ENCODE measurements around the gene FOXC2. TPM values are rescaled to one million over a fixed set of nuclear protein-coding genes. Genes with fewer than 3 reads are reported as not detected.

Gene FOXC2
- total RNA-seq, 1 experiment from 2014 or later: 14.9 TPM

DNA sequence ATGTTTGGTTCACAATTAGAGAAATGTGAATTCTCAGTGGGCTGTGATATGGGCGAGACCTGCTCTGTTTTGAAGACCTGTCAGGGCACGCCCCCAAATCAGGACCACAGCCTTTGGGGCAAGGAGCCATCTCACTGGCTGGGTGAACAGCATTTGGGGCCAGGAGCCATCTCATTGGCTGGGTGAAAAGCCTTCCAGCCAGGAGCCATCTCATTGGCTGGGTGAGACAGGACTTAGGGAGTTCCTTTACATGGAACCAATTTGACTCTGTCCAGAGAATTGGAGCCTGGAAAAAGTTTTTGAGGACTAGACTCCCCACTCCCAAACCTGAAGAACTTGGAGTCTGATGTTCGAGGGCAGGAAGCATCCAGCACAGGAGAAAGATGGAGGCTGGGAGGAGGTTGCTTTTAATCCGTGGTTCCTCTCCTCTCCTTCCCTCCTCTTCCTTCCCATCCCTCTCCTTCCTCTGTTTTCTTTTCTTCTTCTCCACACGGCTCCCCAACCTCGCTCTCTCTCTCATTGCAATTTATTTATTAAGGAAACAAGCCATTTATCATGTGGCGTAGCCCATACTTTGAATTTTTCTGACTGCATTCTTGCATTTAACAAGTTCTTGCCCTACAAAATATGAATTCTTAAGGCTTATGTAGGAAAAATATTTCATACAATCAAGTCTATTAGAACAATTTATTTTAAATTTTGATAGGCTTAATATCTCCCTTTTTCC lies 31.4 kb downstream of the FOXC2 start:
- POLR2A ChIA-PET: no interaction called here
- H3K4me3 ChIP-seq (ENCODE audit: low read depth in 2 of 2, low read length in 2 of 2): no peak overlapping the region
- CTCF ChIA-PET: no interaction called here
- no peaks in the 10 kb centered on the region for H3K9me3 ChIP-seq (ENCODE audit: control insufficient read depth, insufficient read depth, low read depth, low read length)
- H3K4me1 ChIP-seq (ENCODE audit: control insufficient read depth, insufficient read depth, low read length): no peaks in the 10 kb centered on the region
- DNase-seq (ENCODE audit: low read depth, low spot score) (no peak), ATAC-seq (no peak)
- TF ChIP-seq SIN3A (IDR thresholded peaks at IDR 0.05; ENCODE audit: borderline replicate concordance, insufficient read depth, low read depth, low read length) (no peak), POLR2AphosphoS5 (IDR thresholded peaks at IDR 0.05; ENCODE audit: low read depth, low read length) (no peak), TCF7L2 (IDR thresholded peaks at IDR 0.05; ENCODE audit: low read depth, low read length) (no peak)
- TF ChIP-seq, protein P1, sequence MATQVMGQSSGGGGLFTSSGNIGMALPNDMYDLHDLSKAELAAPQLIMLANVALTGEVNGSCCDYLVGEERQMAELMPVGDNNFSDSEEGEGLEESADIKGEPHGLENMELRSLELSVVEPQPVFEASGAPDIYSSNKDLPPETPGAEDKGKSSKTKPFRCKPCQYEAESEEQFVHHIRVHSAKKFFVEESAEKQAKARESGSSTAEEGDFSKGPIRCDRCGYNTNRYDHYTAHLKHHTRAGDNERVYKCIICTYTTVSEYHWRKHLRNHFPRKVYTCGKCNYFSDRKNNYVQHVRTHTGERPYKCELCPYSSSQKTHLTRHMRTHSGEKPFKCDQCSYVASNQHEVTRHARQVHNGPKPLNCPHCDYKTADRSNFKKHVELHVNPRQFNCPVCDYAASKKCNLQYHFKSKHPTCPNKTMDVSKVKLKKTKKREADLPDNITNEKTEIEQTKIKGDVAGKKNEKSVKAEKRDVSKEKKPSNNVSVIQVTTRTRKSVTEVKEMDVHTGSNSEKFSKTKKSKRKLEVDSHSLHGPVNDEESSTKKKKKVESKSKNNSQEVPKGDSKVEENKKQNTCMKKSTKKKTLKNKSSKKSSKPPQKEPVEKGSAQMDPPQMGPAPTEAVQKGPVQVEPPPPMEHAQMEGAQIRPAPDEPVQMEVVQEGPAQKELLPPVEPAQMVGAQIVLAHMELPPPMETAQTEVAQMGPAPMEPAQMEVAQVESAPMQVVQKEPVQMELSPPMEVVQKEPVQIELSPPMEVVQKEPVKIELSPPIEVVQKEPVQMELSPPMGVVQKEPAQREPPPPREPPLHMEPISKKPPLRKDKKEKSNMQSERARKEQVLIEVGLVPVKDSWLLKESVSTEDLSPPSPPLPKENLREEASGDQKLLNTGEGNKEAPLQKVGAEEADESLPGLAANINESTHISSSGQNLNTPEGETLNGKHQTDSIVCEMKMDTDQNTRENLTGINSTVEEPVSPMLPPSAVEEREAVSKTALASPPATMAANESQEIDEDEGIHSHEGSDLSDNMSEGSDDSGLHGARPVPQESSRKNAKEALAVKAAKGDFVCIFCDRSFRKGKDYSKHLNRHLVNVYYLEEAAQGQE (IDR thresholded peaks at IDR 0.05; ENCODE audit: insufficient read depth in 1 of 2, low read depth in 2 of 2, low read length in 1 of 2): no peak
- TF ChIP-seq, protein P2, sequence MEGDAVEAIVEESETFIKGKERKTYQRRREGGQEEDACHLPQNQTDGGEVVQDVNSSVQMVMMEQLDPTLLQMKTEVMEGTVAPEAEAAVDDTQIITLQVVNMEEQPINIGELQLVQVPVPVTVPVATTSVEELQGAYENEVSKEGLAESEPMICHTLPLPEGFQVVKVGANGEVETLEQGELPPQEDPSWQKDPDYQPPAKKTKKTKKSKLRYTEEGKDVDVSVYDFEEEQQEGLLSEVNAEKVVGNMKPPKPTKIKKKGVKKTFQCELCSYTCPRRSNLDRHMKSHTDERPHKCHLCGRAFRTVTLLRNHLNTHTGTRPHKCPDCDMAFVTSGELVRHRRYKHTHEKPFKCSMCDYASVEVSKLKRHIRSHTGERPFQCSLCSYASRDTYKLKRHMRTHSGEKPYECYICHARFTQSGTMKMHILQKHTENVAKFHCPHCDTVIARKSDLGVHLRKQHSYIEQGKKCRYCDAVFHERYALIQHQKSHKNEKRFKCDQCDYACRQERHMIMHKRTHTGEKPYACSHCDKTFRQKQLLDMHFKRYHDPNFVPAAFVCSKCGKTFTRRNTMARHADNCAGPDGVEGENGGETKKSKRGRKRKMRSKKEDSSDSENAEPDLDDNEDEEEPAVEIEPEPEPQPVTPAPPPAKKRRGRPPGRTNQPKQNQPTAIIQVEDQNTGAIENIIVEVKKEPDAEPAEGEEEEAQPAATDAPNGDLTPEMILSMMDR (IDR thresholded peaks at IDR 0.05): no peak
- no peaks in the 10 kb centered on the region for H3K27me3 ChIP-seq (ENCODE audit: control insufficient read depth, insufficient read depth, low read length)
- BruUV-seq (replicated peaks): no TSS peak
- H3K36me3 ChIP-seq (ENCODE audit: control insufficient read depth, insufficient read depth, low read length): no peaks in the 10 kb centered on the region
- intact Hi-C loops (cut with micrococcal nuclease; ENCODE audit: unreplicated experiment) (no loop called here), in situ Hi-C loops (cut with HindIII; ENCODE audit: low pct_unique_long_range_greater_than_20kb, low sequenced_read_pairs) (no loop called here)
- H3K27ac ChIP-seq (ENCODE audit: low read length): no peak overlapping the region

DNA sequence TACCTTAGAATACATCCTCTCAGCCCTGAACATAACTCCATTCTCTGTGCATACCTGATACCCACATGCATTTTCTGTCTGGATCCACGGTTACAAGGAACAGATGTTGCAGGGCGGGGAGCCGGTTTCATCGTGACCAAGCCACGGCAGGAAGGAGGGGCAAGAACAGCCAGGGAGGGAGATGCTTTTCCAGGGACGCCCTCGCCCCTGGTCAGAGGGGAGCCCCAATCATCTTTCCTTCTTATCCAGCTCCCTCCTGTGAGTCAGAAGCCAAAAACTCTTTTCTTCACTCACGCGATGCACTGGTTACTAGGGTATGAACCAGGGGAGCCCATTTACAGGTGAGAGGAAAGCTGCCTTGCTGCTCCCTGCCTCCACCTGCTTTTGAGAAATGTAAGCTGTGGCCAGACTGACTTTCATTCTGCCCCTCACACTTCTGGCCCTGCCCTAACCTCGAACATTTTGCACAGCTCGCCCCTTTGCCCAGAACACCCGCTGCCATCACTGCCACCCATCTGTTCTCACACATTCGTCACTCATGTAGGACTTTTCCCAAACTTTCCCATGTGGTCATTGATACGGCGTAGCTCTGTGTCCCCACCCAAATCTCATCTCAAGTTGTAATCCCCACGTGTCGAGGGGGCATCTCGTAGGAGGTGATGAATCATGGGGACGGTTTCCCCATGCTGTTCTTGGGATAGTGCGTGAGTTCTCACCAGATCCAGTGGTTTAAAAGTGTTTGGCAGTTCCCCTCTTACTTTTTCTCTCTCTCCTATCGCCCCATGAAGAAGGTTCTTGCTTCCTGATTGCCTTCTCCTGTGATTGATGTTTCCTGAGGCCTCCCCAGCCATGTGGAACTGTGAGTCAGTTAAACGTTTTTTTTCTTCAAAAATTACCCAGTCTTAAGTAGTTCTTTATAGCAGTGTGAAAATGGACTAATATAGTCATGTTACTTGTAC lies 32.3 kb downstream of the FOXC2 start:
- Histone ChIP-seq H3K36me3 (ENCODE audit: control insufficient read depth, insufficient read depth, low read length) (no peaks in the 10 kb centered on the region), H3K4me1 (ENCODE audit: control insufficient read depth, insufficient read depth, low read length) (no peaks in the 10 kb centered on the region), H3K27ac (ENCODE audit: low read length) (no peak overlapping the region), H3K4me3 (ENCODE audit: low read depth in 2 of 2, low read length in 2 of 2) (no peak overlapping the region), H3K27me3 (ENCODE audit: control insufficient read depth, insufficient read depth, low read length) (no peaks in the 10 kb centered on the region), H3K9me3 (ENCODE audit: control insufficient read depth, insufficient read depth, low read depth, low read length) (no peaks in the 10 kb centered on the region)
- ATAC-seq (no peak), DNase-seq (ENCODE audit: low read depth, low spot score) (no peak)
- ChIA-PET POLR2A (no interaction called here), CTCF (no interaction called here)
- intact Hi-C loops (cut with micrococcal nuclease; ENCODE audit: unreplicated experiment): no loop called here
- in situ Hi-C loops (cut with HindIII; ENCODE audit: low pct_unique_long_range_greater_than_20kb, low sequenced_read_pairs): no loop called here
- TF ChIP-seq TCF7L2 (IDR thresholded peaks at IDR 0.05; ENCODE audit: low read depth, low read length) (no peak), SIN3A (IDR thresholded peaks at IDR 0.05; ENCODE audit: borderline replicate concordance, insufficient read depth, low read depth, low read length) (no peak)
- TF ChIP-seq, protein P1 (IDR thresholded peaks at IDR 0.05; ENCODE audit: insufficient read depth in 1 of 2, low read depth in 2 of 2, low read length in 1 of 2): no peak
- TF ChIP-seq, protein P2 (IDR thresholded peaks at IDR 0.05): no peak
- BruUV-seq (replicated peaks): no TSS peak

Data from Panc1 (cell line).